CD4-positive, alpha-beta T cell treated with Interleukin-10 for 1 hour (primary cell): ENCODE data around the gene CSE1L.
"Not testable (repeated sequence)": the region's sequence is repeated elsewhere in the genome, so short reads cannot be mapped to it uniquely, and the experiment has no call there.

Source experiments
- DNase-seq: peaks from one replicate; pipeline ENCODE4 v3.0.0-alpha.2; 2020

Gene CSE1L

DNA sequence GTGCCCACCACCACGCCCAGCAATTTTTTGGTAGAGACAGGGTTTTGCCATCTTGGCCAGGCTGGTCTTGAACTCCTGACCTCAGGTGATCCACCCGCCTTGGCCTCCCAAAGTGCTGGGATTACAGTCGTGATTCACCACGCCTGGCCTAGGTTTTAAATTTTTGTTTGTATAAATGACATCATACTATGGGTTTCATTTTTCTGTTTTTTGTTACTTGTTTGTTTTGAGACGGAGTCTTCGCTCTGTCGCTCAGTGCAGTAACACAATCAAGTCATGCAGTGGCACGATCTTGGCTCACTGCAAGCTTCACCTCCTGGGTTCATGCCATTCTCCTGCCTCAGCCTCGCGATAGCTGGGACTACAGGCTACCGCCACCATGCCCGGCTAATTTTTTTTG is 36.2 kb downstream of the CSE1L start:
- DNase-seq: not testable (repeated sequence)

DNA sequence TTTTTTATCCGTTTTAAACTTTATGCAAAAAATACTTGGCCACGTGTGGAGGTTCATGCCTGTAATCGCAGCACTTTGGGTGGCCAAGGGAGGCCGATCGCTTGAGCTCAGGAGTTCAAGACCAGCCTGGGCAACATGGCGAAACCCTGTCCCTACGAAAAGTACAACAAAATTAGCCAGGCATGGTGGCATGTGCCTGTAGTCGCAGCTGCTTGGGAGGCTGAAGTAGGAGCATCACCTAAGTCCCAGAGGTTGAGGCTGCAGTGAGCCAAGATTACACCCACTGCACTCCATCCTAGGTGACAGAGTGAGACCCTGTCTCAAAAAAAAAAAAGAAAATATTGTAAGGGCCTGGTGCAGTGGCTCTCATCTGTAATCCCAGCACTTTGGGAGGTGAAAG is 45.0 kb downstream of the CSE1L start:
- no peak for DNase-seq

DNA sequence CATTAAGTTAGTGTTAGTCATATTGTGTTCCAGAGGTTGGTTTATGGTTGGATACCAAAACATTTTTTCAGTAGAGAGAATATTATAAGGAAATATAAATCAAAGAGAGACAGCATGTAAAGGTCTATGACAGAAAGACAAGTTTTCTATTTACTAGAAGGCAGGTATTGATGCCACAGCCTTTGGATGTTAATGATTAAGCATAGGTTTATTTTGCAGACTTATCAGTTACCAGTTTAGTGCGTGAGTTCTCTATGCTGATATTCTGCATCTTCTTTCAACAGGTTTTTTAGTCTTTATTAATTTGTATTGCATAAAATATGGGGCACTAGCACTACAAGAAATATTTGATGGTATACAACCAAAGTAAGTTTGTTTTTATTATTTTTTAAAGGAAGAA is 45.6 kb downstream of the CSE1L start:
- DNase-seq: no peak

DNA sequence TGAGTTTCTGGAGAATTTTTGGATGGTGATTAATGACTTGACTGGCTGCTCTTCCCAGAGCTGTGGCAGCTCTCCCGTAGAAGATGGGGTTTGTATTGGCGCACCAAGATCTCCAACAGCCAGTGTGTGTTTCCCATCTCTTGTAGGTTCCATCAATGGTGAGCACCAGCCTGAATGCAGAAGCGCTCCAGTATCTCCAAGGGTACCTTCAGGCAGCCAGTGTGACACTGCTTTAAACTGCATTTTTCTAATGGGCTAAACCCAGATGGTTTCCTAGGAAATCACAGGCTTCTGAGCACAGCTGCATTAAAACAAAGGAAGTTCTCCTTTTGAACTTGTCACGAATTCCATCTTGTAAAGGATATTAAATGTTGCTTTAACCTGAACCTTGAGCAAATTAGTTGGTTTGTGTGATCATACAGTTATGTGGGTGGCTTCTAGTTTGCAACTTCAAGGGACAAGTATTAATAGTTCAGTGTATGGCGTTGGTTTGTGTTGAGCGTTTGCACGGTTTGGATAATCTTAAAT is 50.2 kb downstream of the CSE1L start:
- no peak for DNase-seq

DNA sequence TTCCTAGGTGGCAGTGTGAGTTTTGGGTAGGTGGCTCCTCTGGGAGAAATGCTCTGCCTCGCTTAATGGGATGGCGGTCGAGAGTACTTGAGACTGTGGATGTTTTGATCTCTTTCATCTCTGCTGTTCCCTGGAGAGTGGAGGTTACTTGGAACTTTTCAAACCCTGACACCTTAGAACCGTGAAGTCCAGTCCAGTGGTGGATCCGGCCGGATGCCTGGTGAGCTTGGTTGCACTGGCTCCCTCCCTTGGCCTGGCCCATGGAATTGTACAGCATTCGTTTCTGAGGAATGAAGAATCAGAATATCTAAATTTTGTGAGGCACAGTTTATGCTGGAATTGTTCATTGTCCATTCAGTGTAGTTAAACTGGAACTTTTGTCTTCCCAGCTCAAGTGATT is 51.0 kb downstream of the CSE1L start:
- no peak for DNase-seq

DNA sequence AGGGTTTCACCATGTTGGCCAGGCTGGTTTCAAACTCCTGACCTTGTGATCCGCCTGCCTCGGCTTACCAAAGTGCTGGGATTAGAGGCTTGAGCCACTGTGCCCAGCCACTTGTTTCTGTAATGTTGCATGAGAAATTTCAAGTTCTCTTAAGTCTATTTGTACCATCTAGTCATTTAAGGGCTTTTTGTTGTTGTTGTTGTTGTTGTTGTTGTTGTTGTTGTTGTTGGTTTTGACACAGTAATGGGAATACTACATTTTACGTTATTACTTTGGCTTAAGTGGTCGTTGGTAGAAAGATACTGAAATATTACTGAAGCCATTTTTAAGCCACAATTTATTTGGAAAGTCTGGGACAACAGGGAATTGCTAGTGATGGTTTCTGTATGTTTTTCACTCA is 52.0 kb downstream of the CSE1L start:
- DNase-seq: no peak

DNA sequence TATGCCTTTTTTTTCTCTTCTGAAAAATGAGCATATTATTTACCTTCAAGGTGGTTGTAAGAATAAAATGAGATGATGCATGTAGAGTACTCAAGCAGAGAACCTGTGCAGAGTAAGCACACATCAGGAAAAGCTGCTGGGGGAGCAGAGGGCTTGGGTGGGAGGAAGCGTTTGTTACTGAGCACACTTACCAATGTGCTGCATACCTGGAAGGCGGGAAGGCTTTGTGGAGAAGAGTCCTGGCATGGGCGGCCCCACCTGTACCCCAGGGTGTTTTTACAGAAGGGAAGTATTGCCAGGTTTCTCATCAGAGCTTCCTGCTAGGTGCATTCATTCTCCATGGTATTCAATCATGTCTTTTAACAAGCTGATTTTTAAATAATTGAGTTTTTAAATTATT is 52.9 kb downstream of the CSE1L start:
- no peak for DNase-seq

DNA sequence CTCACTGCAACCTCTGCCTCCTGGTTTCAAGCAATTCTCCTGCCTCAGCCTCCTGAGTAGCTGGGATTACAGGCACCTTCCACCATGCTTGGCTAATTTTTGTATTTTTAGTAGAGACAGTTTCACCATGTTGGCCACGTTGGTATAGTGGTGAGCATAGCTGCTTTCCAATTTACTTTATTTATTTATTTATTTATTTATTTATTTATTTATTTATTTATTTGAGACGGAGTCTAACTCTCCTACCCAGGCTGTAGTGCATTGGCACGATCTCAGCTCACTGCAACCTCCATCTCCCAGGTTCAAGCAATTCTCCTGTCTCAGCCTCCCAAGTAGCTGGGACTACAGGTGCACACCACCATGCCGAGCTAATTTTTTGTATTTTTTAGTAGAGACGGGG is 54.2 kb downstream of the CSE1L start:
- DNase-seq: not testable (repeated sequence)

DNA sequence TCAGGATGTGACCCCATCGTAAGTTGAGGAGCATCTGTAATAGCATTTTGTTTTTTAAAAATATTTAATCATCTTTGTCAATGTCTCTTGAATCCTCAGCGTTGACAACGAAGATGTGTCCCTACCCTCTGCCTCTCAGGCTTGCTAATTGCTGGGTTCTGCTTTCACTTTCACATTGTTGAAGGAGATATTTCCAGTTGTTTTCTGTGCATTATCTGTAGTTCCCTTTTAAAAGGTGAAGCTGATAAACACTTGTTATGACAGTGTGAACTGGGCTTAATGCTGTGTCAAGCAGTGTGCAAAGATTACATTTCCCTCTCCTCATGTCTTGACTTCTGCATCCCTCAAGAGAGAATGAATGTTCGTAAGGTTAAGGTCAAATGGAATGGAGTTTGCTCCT is 54.9 kb downstream of the CSE1L start:
- peak; percentile 4 for DNase-seq

DNA sequence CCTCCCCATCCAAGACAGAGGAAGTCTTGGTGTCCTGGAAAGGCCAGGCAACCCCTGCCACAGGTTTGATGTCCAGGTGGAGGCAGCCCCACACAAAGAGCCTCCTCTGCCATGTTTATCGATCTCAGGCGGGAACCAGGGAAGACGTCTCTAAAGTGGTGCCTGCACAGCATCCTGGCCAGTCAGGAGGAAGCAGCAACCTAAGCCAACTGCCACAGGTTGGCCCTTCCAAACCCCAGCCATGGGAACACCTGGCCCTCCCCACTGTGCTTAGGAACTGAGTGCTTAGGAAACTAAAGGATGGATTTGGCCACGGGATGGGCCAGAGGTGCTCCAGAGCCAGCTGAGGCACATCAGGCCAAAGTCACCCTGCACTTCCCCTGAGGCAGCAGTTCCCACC is 56.9 kb downstream of the CSE1L start:
- DNase-seq: no peak

DNA sequence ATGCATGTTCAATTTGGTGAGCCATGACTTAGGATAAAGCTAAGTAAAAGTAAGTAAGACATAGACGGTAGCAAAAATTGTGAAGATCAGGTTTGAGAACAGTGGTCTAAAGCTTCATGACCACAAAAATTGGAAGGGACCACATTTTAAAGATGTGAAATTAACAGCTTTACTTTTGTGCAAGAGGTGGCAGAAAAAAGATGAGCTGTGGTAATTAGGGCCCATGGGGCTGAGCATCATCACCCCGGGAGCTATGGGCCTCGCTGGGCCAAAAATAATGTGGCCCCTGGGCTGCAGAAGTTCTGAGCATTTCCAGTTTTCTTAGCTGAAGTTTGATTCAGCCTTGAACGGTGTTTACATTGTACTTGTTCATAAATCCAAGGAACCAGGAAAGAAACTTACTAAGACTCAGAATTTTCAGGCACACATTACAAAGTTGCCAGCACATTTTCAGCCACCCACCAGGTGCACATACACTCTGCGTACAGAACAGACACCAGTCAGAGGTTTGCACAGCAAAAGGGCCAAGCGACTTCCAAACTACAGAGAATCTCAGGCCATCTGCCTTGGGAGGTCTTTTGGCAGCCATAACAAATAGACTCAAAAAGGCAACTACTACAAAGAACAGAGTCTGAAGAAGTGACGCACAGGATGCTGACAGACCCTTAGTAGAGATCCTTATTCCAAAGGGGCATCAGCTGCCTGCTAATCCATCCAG is 57.7 kb downstream of the CSE1L start:
- DNase-seq: no peak

DNA sequence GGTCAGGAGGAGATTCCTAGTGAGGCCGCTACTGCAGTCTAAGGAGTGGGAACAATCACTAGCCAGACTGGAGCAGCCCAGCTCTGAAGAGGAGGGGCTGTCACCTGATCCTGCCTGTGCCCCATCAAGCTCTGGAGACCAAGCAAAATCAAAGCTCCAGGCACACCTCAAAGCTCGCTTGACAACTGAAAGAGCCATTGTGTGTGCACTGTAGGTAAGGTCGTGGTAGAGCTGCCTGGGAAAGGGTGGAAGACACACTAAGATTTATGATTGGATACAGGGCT is 58.2 kb downstream of the CSE1L start:
- DNase-seq: no peak

DNA sequence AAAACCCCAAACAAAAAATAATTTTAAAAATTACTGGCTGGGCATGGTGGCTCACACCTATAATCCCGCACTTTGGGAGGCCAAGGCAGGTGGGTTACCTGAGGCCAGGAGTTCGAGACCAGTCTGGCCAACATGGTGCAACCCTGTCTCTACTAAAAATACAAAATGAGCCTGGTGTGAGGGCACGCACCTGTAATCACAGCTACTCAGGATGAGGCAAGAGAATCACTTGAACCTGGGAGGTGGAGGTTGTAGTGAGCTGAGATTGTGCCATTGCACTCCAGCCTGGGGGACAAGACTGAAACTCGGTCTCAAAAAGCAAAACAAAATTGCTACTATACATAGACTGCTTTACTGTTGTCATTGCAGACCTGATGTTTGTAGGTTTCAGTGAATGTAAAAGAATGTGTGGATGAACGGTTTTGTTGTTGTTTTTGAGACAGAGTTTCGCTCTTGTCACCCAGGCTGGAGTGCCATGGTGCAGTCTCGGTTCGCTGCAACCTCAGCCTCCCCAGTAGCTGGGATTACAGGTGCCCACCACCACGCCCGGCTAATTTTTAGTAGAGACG is 59.0 kb downstream of the CSE1L start:
- DNase-seq: not testable (repeated sequence)

DNA sequence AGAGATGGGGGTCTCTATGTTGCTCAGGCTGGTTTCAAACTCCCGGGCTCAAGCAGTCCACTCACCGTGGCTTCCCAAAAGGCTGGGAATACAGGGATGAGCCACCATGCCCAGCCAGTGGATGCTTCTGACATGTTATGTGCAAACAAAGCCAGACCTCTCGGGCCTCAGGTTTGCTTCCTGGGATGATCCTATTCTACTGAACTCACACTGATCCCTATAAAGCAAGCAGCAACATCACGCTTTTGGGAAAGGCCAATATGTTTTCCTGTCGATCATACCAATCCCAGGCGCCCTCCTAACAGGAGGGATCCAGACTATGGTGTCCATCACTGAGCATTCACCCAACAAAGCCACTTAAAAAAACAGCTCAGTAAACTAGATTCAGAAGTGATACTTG is 60.2 kb downstream of the CSE1L start:
- no peak for DNase-seq

DNA sequence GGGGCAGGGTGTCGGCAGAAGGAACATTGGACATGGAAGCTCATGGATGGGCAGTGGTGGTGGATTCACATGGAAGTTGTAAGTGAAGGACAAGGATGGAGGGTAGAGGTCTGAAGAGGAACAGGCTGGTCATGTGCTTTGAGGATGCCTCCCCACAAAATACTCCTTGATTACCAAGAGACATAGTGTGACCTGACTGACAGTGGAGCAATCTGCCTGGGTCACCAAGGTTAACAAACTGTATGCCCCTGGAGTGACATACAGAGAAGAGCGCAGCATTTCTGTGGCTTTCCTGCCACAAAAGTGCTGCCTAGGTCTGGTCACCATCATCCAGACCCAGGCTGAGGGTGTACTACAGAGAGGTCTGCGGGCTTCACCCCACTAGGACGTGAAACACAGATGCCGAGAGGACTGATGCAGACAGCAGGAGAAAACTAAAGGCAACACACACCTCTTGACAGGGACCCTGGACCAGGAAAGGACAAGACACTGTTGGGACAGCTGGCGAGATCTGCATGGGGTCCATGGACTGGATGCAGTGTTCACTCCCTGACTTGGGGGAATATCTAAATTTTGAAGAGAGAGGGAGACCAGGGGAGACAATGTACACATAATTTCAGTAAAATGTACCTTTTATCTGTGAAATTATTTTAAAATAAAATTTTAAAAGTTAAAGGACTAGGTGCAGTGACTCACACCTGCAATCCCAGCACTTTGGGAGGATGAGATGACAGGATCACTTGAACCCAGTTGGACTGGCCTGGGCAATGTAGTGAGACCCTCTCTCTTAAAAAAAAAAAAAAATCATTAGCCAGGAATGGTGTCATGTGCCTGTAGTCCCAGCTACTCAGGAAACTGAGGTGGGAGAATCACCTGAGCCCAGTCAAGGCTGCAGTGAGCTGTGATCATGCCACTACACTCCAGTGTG is 64.9 kb downstream of the CSE1L start:
- no peak for DNase-seq

DNA sequence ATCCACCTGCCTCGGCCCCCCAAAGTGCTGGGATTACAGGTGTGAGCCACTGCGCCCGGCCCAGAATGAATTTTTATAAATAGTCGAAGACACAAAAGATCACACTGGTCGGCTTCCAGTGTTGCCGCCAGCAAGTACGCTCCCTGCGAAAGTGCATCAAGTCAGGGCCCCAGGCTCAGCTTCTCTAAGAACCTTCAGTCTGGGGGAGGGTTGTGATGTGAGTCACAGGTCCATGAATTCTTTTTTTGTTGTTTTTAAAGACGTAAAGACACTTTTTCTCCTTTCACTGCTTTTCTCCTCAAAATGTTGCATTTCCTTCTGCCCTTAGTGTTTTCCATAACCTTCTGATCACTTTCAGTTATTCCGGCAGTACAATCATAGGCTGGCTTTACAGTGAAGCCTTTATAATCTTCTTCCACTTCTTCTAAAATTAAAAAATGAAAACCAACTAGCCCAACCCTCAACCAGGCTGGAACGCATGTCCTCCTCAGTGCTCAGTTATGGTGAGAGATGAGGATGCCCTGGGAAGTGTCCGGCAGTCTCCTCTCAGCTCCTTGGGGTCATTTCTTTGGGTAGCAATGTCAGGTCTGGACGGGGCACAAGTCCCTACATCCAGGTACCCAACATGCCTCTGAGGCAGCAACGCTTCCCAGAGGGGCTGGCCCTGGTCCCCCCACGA is 66.6 kb downstream of the CSE1L start:
- DNase-seq: no peak

DNA sequence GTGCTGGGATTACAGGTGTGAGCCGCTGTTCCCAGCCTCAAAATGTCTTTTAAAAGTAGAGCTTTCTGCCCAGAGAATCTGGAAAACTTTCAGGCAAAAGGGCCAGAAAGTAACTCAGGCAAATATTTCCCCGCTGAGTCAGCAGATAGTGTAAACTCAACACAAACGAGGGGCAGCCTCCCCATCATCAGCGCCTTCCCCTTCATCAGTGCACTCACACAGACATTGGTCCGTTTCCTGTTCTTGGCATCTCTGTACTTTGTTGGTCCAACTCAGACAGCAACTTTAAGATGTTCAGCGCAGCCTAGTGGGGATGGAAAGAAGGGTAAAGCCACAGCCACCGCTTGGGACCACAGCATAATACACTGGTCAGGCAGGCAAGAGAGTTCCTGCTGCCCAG is 69.5 kb downstream of the CSE1L start:
- no peak for DNase-seq

DNA sequence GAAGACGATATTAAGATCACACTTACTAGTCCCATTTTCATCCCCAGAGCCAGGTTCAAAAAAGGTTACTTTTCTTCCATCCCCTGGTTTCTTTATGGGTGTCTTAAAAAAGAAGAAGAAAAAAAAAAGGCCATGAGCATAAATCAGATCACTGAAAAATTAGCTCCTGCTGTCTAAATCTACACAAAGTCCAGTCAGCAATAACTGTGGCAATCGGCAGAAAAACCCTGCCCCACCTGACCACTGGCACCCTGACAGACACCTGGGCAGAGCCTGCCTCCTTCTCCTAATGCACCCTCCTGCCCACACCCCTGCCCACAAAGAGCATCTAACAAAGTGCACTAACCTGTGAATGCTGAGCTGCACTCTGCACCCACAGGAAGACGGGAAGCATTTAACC is 72.2 kb downstream of the CSE1L start:
- DNase-seq: no peak

DNA sequence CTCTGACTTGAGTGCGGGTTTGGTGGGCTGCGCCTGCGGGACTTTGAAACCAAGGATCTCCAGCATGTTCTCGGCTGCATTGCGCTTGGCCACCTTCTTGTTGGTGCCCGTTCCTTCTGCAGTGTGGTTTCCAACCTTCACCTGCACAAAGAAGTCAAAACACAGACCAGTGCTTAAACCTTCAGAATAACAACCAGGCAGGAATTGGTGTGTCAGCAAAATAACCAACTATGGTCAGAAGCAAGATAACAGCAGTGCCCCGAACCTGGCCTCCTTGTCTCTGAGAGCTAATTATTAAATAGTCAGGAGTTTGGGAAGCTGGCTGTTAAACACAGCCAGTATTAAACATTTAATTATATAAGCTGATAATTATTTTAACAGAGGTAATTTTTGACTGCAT is 73.9 kb downstream of the CSE1L start:
- DNase-seq: no peak

DNA sequence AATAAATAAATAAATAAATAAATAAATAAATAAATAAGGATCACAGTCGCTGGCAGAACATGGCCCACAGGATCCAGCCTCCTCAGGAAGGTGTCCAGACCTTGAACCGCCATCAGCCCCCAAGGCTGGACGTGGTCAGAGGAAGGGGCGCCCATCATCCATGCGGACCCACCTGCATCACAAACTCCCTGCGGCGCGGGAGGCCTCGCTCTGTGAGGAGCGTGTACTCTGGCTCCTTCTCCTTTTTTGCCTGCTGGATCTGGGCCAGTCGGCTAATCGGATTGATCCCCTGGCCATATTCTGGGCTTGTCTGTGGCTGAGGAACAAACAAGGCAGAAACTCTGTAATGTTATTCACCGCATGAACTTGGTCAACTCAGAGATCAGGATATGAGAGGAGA is 76.8 kb downstream of the CSE1L start:
- DNase-seq: no peak

DNA sequence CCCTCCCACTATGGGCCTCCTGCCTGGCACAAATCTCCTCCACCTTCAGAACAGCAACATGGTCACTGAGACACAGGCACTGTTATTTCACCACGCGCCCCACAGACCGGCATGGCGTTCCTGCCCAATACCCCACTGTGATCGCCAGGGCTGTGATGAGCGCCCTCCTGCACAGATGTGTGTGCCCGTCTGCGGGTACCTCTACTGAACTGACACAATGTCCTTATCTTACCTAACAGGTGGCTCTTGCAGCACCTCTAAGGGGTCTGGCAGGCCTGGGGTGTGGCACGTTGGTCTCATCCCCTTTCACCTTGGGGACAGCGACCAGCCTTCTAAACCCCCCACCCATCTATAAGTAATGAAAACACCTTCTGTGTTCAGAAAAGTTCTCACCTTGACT is 77.9 kb downstream of the CSE1L start:
- DNase-seq: no peak

DNA sequence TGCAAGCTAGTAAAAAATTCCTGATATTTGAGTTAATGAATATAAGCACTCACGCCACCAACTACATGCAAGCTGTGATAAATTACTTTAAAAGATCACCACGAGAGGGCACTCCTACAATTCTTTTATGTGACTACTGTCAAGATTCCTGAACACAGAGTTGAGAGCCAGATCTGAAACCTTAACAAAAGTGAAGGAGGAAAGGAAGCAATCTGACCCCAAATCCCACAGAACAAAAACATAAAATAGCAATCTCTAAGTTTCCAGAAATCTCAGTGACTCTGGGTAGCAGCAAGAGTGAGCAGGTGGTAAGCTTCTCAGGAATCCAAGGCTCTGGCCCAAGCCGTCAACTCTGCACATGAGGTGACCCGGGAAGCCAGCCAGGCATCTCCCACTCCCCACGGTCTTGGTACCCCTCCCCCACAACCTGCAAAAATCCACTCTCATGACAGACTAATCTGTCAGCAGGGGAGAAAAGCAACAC is 86.9 kb downstream of the CSE1L start:
- peak; percentile 70 for DNase-seq

DNA sequence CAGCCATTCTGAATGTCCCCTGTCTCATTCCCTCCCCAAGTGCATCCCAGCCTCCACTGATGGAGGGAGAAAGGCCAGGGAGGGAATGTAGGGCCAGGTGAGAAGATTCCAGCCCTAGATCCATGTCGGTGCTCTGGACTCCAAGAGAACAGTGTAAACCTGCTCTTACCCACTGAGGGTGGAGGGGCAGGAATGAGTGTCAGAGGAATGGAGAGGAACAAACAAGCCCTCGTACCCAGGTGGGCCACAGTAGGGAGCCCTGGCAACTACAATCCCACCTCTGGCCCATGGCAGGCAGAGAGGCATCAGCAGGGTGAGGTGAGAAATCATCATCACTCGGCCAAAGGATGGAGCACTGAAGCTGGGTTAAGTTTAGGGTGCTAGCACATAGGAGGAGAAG is 87.5 kb downstream of the CSE1L start:
- no peak for DNase-seq
